B cell (primary cell): ENCODE results near the gene GPR35. TPM values are rescaled to one million over a fixed set of nuclear protein-coding genes. Genes with fewer than 3 reads are reported as not detected.

Experiments used
- ATAC-seq: fragments of 200-7000 bp; cut with Tn5 transposase; one replicate; pipeline ENCODE4 v1.10.0; 2021; ENCODE audit warnings: low read depth, mild to moderate bottlenecking, moderate number of reproducible peaks, moderate library complexity
- CTCF ChIA-PET: fragments of 350-600 bp; sonication (Branson Sonifier 250); formaldehyde crosslinking; loops from one replicate; lab custom pipeline; 2021; ENCODE audit warnings: antibody characterized with exemption, inconsistent platforms; lab: Charles Lee
- POLR2A ChIA-PET: fragments of 350-600 bp; sonication (Branson Sonifier 250); formaldehyde crosslinking; loops from one replicate; lab custom pipeline; 2021; ENCODE audit warnings: antibody characterized with exemption; lab: Charles Lee
- DNase-seq: peaks from one replicate; pipeline ENCODE4 v3.0.0; 2013
- H2AFZ ChIP-seq: 2 replicates; pipeline ENCODE4 v1.6.1; 2012; ENCODE audit warnings: mild to moderate bottlenecking, low read depth, low read length; ENCODE audit not compliant: insufficient read depth, poor library complexity, severe bottlenecking
- H3K27ac ChIP-seq, 2 donors: 1 replicate in 1 of 2; 2 replicates in 1 of 2; pipeline ENCODE4 v1.5.1; 2012 to 2013; ENCODE audit warnings: low read length in 2 of 2, mild to moderate bottlenecking in 2 of 2, moderate library complexity in 1 of 2
- H3K27me3 ChIP-seq, 4 experiments: fragments of 200-600 bp in 1 of 4; sonication (generic) in 1 of 4; replicated peaks in 1 of 4; 1 replicate in 2 of 4; 2 replicates in 2 of 4; pipeline versions ENCODE4 v1.6.1 to v1.7.0; 2013 to 2016; ENCODE audit warnings: low read length in 3 of 4, mild to moderate bottlenecking in 2 of 4, mixed read lengths in 1 of 4, moderate library complexity in 1 of 4; ENCODE audit not compliant: insufficient read depth in 4 of 4, control insufficient read depth in 3 of 4; ENCODE audit errors: control extremely low read depth in 1 of 4
- H3K36me3 ChIP-seq, 2 experiments: replicated peaks in 1 of 2; 1 replicate in 1 of 2; 2 replicates in 1 of 2; pipeline versions ENCODE4 v1.6.1 to v1.7.1; 2013; ENCODE audit warnings: low read length in 1 of 2; ENCODE audit not compliant: insufficient read depth in 2 of 2, control insufficient read depth in 1 of 2; ENCODE audit errors: control extremely low read depth in 1 of 2, extremely low read depth in 1 of 2
- H3K4me1 ChIP-seq, 2 donors: fragments of 200-600 bp in 1 of 2; sonication (generic) in 1 of 2; 1 replicate in 1 of 2; 2 replicates in 1 of 2; pipeline versions ENCODE4 v1.5.1 to v1.6.1; 2013 to 2017; ENCODE audit warnings: low read length in 2 of 2; ENCODE audit not compliant: control insufficient read depth in 2 of 2, insufficient read depth in 2 of 2
- H3K4me2 ChIP-seq: replicated peaks from 2 replicates; pipeline ENCODE3; 2012; ENCODE audit warnings: mild to moderate bottlenecking, low read depth, low read length; ENCODE audit not compliant: poor library complexity, severe bottlenecking
- H3K4me3 ChIP-seq, 5 experiments: fragments of 200-600 bp in 1 of 5; sonication (generic) in 1 of 5; 1 replicate in 3 of 5; 2 replicates in 2 of 5; pipeline versions ENCODE4 v1.5.1 to v1.7.0; 2011 to 2016; ENCODE audit warnings: low read length in 4 of 5, mild to moderate bottlenecking in 4 of 5, low read depth in 2 of 5, control low read depth in 1 of 5, moderate library complexity in 1 of 5; ENCODE audit not compliant: insufficient read depth in 1 of 5; ENCODE audit errors: control extremely low read depth in 1 of 5, extremely low read depth in 1 of 5
- H3K79me2 ChIP-seq: fragments of 200-600 bp; sonication (generic); one replicate; pipeline ENCODE4 v1.6.0; 2016; ENCODE audit warnings: low read length; ENCODE audit not compliant: control insufficient read depth, insufficient read depth
- H3K9ac ChIP-seq: fragments of 200-600 bp; sonication (generic); 2 replicates; pipeline ENCODE4 v1.6.1; 2017; ENCODE audit warnings: mild to moderate bottlenecking, low read length, moderate library complexity
- H3K9me3 ChIP-seq, 3 donors: one replicate each; pipeline versions ENCODE4 v1.6.1 to v1.7.1; 2013; ENCODE audit warnings: low read length in 2 of 3; ENCODE audit not compliant: control insufficient read depth in 2 of 3, insufficient read depth in 1 of 3; ENCODE audit errors: control extremely low read depth in 1 of 3
- H4K20me1 ChIP-seq: 2 replicates; pipeline ENCODE4 v1.6.0; 2012; ENCODE audit warnings: mild to moderate bottlenecking, low read length; ENCODE audit not compliant: insufficient read depth, control insufficient read depth, poor library complexity, severe bottlenecking
- H3K27ac Mint-ChIP-seq: one replicate; pipeline ENCODE4 v1.8.0; 2021; ENCODE audit warnings: mixed read lengths
- H3K27me3 Mint-ChIP-seq: one replicate; pipeline ENCODE4 v1.8.0; 2021; ENCODE audit warnings: mixed read lengths
- H3K4me1 Mint-ChIP-seq: one replicate; pipeline ENCODE4 v1.8.0; 2021; ENCODE audit warnings: mixed read lengths
- H3K4me3 Mint-ChIP-seq: one replicate; pipeline ENCODE4 v1.8.0; 2021; ENCODE audit warnings: mixed read lengths
- H3K9me3 Mint-ChIP-seq: one replicate; pipeline ENCODE4 v1.8.0; 2022; ENCODE audit warnings: mixed read lengths; ENCODE audit not compliant: insufficient read depth
- CTCF ChIP-seq: fragments of 200-600 bp; IDR thresholded peaks from one replicate; pipeline ENCODE4 v1.8.0; 2022; ENCODE audit warnings: antibody characterized with exemption, mild to moderate bottlenecking
- EZH2 ChIP-seq: IDR thresholded peaks from 2 replicates; pipeline ENCODE4 v1.6.1; 2012; ENCODE audit warnings: borderline replicate concordance, low read depth, mild to moderate bottlenecking, moderate library complexity, low read length; ENCODE audit not compliant: insufficient read depth, poor library complexity, severe bottlenecking
- WGBS: methylation state at CpG from one replicate; pipeline ENCODE4 v1.1.5; 2013; ENCODE audit warnings: missing lambda C conversion rate; ENCODE audit not compliant: insufficient coverage; 5-methylcytosine and 5-hydroxymethylcytosine counted together
- intact Hi-C: fragments of 100-400 bp; cut with micrococcal nuclease; formaldehyde crosslinking; loops from one replicate; pipeline ENCODE4 v1.10.0; 2022
- polyA plus RNA-seq: library from polyadenylated mRNA; depleted of rRNA; stranded (reverse); fragments of >200 nt; gene quantifications from 2 replicates; pipeline ENCODE4 v1.2.3, GENCODE V29; 2012
- total RNA-seq, 2 donors: library from RNA; stranded (reverse); fragments of 120-200 nt in 1 of 2; gene quantifications; 1 replicate in 1 of 2; 2 replicates in 1 of 2; pipeline versions ENCODE4 v1.2.3 to v1.2.4, GENCODE V29; 2013 to 2022

The GPR35 gene
- total and polyA plus RNA-seq, 2 donors (not counting 1 experiment from before 2014, with no cell fraction given), result 1.8 to 9.6 TPM

GRCh38 chr2:240642806-240643092 lies 17.5 kb downstream of the GPR35 start:
- no peaks in the 10 kb centered on the region for H3K36me3 ChIP-seq
- no peak for ATAC-seq
- no peak overlapping the region for H3K4me2 ChIP-seq
- CTCF ChIA-PET, result no interaction called here
- peaks cover 0 to 15% (median 0%) of the 10 kb centered on the region in 3 donors for H3K9me3 ChIP-seq
- H3K9me3 Mint-ChIP-seq, result no peaks in the 10 kb centered on the region
- POLR2A ChIA-PET, result no interaction called here
- no peak overlapping the region for H3K9ac ChIP-seq
- intact Hi-C loops, result no loop called here
- H4K20me1 ChIP-seq, result no peaks in the 10 kb centered on the region
- H3K27me3 ChIP-seq, result peaks cover 0 to 13% (median 0%) of the 10 kb centered on the region in 4 experiments
- H3K27me3 Mint-ChIP-seq, result peaks cover 9% of the 10 kb centered on the region
- no peak overlapping the region for H2AFZ ChIP-seq
- no peak overlapping the region for H3K4me3 Mint-ChIP-seq
- no peaks in the 10 kb centered on the region for H3K4me1 Mint-ChIP-seq
- WGBS, result 90% methylated on average over 11 of the region's 11 CpGs
- DNase-seq, result no peak
- H3K27ac ChIP-seq, result no peak overlapping the region
- no peaks in the 10 kb centered on the region for H3K79me2 ChIP-seq
- no peaks in the 10 kb centered on the region for H3K4me1 ChIP-seq
- TF ChIP-seq EZH2 (no peak), CTCF (no peak)
- H3K4me3 ChIP-seq, result no peak overlapping the region
- no peak overlapping the region for H3K27ac Mint-ChIP-seq

GRCh38 chr2:240643093-240643810 lies 18.0 kb downstream of the GPR35 start:
- Mint-ChIP-seq H3K9me3 (no peaks in the 10 kb centered on the region), H3K4me1 (no peaks in the 10 kb centered on the region), H3K4me3 (no peak overlapping the region), H3K27me3 (peaks cover 9% of the 10 kb centered on the region), H3K27ac (no peak overlapping the region)
- intact Hi-C loops, result no loop called here
- TF ChIP-seq EZH2, result no peak
- no peak for DNase-seq
- WGBS, result 88% methylated on average over 13 of the region's 13 CpGs
- Histone ChIP-seq H3K4me1 (no peaks in the 10 kb centered on the region), H3K4me2 (no peak overlapping the region), H3K4me3 (no peak overlapping the region), H3K9me3 (peaks cover 0 to 17% (median 0%) of the 10 kb centered on the region in 3 donors), H3K9ac (no peak overlapping the region), H4K20me1 (no peaks in the 10 kb centered on the region), H2AFZ (no peak overlapping the region), H3K79me2 (no peaks in the 10 kb centered on the region), H3K27ac (no peak overlapping the region), H3K27me3 (peaks cover 0 to 16% (median under 1%) of the 10 kb centered on the region in 4 experiments), H3K36me3 (no peaks in the 10 kb centered on the region)
- ChIA-PET CTCF (no interaction called here), POLR2A (no interaction called here)
- ATAC-seq, result no peak
